MM.1S (cell line): ENCODE data around the gene SEMA4D.

Experiments used
- DNase-seq: peaks from one replicate; pipeline ENCODE4 v3.0.0-alpha.2; 2015
- H2AFZ ChIP-seq: fragments of 300-600 bp; sonication (generic); 2 replicates; pipeline ENCODE4 v1.6.0; 2016; ENCODE audit warnings: antibody characterized with exemption, low read length
- H3F3A ChIP-seq: fragments of 300-600 bp; sonication (generic); 2 replicates; pipeline ENCODE4 v1.6.1; 2016; ENCODE audit warnings: mild to moderate bottlenecking, antibody characterized with exemption, low read length, moderate library complexity, mixed read lengths; ENCODE audit not compliant: insufficient read depth
- H3K27ac ChIP-seq: fragments of 300-600 bp; sonication (generic); 2 replicates; pipeline ENCODE4 v1.5.1; 2016; ENCODE audit warnings: mild to moderate bottlenecking, low read length
- H3K27me3 ChIP-seq: fragments of 300-600 bp; sonication (generic); replicated peaks from 2 replicates; pipeline ENCODE4 v1.6.0; 2016; ENCODE audit warnings: low read length; ENCODE audit not compliant: insufficient read depth
- H3K36me3 ChIP-seq: fragments of 300-600 bp; sonication (generic); replicated peaks from 2 replicates; pipeline ENCODE4 v1.6.1; 2016; ENCODE audit warnings: mild to moderate bottlenecking, low read length, mixed read lengths; ENCODE audit not compliant: insufficient read depth
- H3K4me1 ChIP-seq: fragments of 300-600 bp; sonication (generic); 2 replicates; pipeline ENCODE4 v1.6.1; 2016; ENCODE audit warnings: low read length, mixed read lengths
- H3K4me2 ChIP-seq: fragments of 300-600 bp; sonication (generic); 2 replicates; pipeline ENCODE4 v1.6.0; 2016; ENCODE audit warnings: low read depth, low read length
- H3K4me3 ChIP-seq: fragments of 300-600 bp; sonication (generic); 2 replicates; pipeline ENCODE4 v1.5.1; 2016; ENCODE audit warnings: low read length, mixed read lengths
- H3K79me2 ChIP-seq: fragments of 300-600 bp; sonication (generic); 2 replicates; pipeline ENCODE4 v1.6.1; 2016; ENCODE audit warnings: mixed run types, low read length, mixed read lengths
- H3K9ac ChIP-seq: fragments of 300-600 bp; sonication (generic); 2 replicates; pipeline ENCODE4 v1.6.1; 2016; ENCODE audit warnings: low read length, mixed read lengths
- H3K9me2 ChIP-seq: fragments of 300-600 bp; sonication (generic); replicated peaks from 2 replicates; pipeline ENCODE4 v1.6.1; 2016; ENCODE audit warnings: mild to moderate bottlenecking, low read length, mixed read lengths; ENCODE audit not compliant: insufficient read depth
- H3K9me3 ChIP-seq: fragments of 300-600 bp; sonication (generic); replicated peaks from 2 replicates; pipeline ENCODE4 v1.6.1; 2016; ENCODE audit warnings: mild to moderate bottlenecking, low read length, mixed read lengths; ENCODE audit not compliant: insufficient read depth
- H4K20me1 ChIP-seq: fragments of 300-600 bp; sonication (generic); 2 replicates; pipeline ENCODE4 v1.6.1; 2016; ENCODE audit warnings: mild to moderate bottlenecking, low read length, moderate library complexity, mixed read lengths; ENCODE audit not compliant: insufficient read depth
- EZH2 ChIP-seq: fragments of 300-600 bp; sonication (generic); optimal IDR thresholded peaks from 2 replicates; pipeline ENCODE3; 2017; ENCODE audit warnings: low read depth, mild to moderate bottlenecking, antibody characterized with exemption, low read length, mixed read lengths
- EZH2phosphoT487 ChIP-seq: fragments of 300-600 bp; sonication (generic); IDR thresholded peaks from 2 replicates; pipeline ENCODE4 v1.6.1; 2018; ENCODE audit warnings: antibody characterized with exemption, low read length
- TF ChIP-seq, protein P1 (sequence below): fragments of 300-600 bp; sonication (generic); IDR thresholded peaks from 2 replicates; pipeline ENCODE4 v1.5.1; 2016; ENCODE audit warnings: antibody characterized with exemption, low read length, mixed read lengths

SEMA4D gene

DNA sequence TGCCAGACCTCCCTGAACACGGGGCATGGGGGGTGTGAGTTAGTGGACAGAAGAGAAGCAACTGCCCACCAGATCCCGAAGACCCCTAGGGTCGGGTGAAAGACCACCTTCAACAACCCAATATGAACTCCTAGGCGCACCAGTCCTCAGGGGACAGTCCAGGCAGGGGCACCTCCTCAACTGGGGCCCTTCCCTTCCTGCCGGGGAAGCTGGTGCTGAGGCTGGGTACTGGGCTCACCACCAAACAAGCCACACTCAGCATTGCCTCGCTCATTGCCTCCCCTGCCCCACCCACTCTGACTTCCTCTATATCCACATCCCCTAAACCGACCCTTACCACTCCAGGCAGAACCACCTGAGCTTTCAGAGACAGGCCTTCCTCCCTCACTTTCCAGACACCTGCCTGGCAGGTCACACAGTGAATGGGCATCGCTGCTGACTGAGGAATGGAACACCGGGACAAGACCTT is 42.5 kb downstream of the SEMA4D start:
- peaks cover 97% of the 10 kb centered on the region for H3K79me2 ChIP-seq
- H3K4me3 ChIP-seq: no peak overlapping the region
- 0 out of 2 replicates have a peak, but pooled peaks cover 2% of the 10 kb centered on the region for H3K36me3 ChIP-seq
- H3K27me3 ChIP-seq: no peaks in the 10 kb centered on the region
- H3F3A ChIP-seq: no peaks in the 10 kb centered on the region
- DNase-seq: no peak
- no peaks in the 10 kb centered on the region for H3K9me2 ChIP-seq
- H3K27ac ChIP-seq: no peak overlapping the region
- H3K9ac ChIP-seq: no peak overlapping the region
- H2AFZ ChIP-seq: no peak overlapping the region
- no peaks in the 10 kb centered on the region for H3K4me1 ChIP-seq
- H4K20me1 ChIP-seq: peaks cover 34% of the 10 kb centered on the region
- H3K9me3 ChIP-seq: no peaks in the 10 kb centered on the region
- no peak overlapping the region for H3K4me2 ChIP-seq
- TF ChIP-seq EZH2phosphoT487: no peak
- no peak for TF ChIP-seq EZH2
- TF ChIP-seq, protein P1, sequence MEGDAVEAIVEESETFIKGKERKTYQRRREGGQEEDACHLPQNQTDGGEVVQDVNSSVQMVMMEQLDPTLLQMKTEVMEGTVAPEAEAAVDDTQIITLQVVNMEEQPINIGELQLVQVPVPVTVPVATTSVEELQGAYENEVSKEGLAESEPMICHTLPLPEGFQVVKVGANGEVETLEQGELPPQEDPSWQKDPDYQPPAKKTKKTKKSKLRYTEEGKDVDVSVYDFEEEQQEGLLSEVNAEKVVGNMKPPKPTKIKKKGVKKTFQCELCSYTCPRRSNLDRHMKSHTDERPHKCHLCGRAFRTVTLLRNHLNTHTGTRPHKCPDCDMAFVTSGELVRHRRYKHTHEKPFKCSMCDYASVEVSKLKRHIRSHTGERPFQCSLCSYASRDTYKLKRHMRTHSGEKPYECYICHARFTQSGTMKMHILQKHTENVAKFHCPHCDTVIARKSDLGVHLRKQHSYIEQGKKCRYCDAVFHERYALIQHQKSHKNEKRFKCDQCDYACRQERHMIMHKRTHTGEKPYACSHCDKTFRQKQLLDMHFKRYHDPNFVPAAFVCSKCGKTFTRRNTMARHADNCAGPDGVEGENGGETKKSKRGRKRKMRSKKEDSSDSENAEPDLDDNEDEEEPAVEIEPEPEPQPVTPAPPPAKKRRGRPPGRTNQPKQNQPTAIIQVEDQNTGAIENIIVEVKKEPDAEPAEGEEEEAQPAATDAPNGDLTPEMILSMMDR: no peak

DNA sequence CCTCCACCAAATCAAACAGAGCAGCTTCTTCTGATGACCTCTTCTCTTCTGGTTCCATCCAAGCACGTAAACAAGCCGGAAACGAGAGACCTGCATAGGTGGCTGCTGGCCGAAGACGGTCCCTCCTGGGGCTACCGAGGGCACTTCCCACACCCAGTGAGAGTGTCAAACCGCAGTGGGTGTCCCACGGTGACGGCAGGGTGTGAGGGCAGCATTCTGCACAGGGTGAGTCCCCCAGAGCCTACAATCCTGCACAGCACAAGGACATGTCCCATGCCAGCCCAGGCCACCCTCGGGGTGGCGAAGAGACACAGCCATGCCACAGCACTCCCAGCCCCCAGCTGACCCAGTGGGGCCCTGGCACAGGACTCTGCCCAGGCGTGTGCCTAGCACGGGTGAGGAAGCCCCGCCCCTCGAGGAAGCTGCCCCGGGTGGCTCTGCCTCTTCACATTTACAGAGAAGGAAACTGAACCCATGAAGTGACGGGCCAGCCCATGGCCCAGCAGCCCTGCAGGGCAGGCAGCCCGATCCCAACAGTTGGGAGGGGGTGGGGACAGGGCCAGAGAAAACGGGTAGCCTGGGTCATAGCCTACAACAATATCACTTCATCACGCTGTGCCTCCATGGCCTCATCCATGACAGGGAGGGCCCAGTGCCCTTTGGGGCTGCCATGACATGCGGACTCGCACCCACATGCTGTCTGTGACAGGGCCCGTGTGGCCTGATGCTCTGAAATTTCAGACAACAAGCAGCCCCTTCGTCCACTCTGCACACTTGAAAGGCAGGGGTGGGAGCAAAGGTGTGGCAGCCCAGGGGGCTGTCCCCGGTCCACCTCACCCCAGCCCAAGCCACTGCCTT is 43.2 kb downstream of the SEMA4D start:
- no peak for TF ChIP-seq EZH2
- TF ChIP-seq, protein P1: no peak
- TF ChIP-seq EZH2phosphoT487: no peak
- H3K4me2 ChIP-seq: no peak overlapping the region
- no peaks in the 10 kb centered on the region for H3K9me2 ChIP-seq
- no peaks in the 10 kb centered on the region for H3F3A ChIP-seq
- H3K4me1 ChIP-seq: no peaks in the 10 kb centered on the region
- no peak overlapping the region for H3K4me3 ChIP-seq
- H4K20me1 ChIP-seq: peaks cover 31% of the 10 kb centered on the region
- 0 out of 2 replicates have a peak, but pooled peaks cover 2% of the 10 kb centered on the region for H3K36me3 ChIP-seq
- H3K27me3 ChIP-seq: no peaks in the 10 kb centered on the region
- H3K9me3 ChIP-seq: no peaks in the 10 kb centered on the region
- peaks cover 97% of the 10 kb centered on the region for H3K79me2 ChIP-seq
- H2AFZ ChIP-seq: no peak overlapping the region
- DNase-seq: no peak
- H3K9ac ChIP-seq: no peak overlapping the region
- no peak overlapping the region for H3K27ac ChIP-seq

DNA sequence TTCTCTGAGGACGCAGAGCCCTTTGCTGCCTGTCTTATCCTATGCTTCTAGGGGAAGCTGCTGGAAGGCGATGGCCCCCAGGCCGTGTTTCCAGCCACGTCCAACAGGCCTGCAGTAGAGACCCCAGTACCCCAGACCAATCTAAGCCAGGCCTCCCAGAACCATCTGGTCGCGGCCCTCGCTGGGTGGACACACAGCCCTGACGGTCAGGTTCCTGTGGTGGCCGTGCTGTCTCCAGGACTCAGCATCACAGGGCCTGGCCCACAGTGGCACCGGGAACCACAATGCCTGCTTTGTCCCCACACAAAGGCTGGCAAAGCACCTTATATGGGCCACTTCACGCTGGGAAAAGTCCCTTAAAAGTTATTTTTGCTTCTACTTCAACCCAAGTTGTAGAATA is 44.5 kb downstream of the SEMA4D start:
- H3K27ac ChIP-seq: no peak overlapping the region
- no peaks in the 10 kb centered on the region for H3K9me3 ChIP-seq
- no peak for DNase-seq
- no peak overlapping the region for H3K4me3 ChIP-seq
- TF ChIP-seq, protein P1: no peak
- TF ChIP-seq EZH2phosphoT487 (no peak), EZH2 (no peak)
- no peaks in the 10 kb centered on the region for H3K27me3 ChIP-seq
- no peaks in the 10 kb centered on the region for H3F3A ChIP-seq
- no peaks in the 10 kb centered on the region for H3K4me1 ChIP-seq
- H3K36me3 ChIP-seq: 0 out of 2 replicates have a peak, but pooled peaks cover 2% of the 10 kb centered on the region
- H3K9me2 ChIP-seq: no peaks in the 10 kb centered on the region
- no peak overlapping the region for H3K4me2 ChIP-seq
- peaks cover 97% of the 10 kb centered on the region for H3K79me2 ChIP-seq
- H3K9ac ChIP-seq: no peak overlapping the region
- no peak overlapping the region for H2AFZ ChIP-seq
- peaks cover 18% of the 10 kb centered on the region; the same call in 1 of the 2 replicates for H4K20me1 ChIP-seq
